DMS114 treated with DMSO at 0.1 percent for 48 hours (cell line): ENCODE data around the gene SLC25A38.
"Not testable (repeated sequence)": the region's sequence is repeated elsewhere in the genome, so short reads cannot be mapped to it uniquely, and the experiment has no call there.

Experiments
- DNase-seq: peaks from one replicate; lab custom pipeline; 2025; ENCODE audit not compliant: unreplicated experiment; lab: John Stamatoyannopoulos, UW

The SLC25A38 gene, protein sequence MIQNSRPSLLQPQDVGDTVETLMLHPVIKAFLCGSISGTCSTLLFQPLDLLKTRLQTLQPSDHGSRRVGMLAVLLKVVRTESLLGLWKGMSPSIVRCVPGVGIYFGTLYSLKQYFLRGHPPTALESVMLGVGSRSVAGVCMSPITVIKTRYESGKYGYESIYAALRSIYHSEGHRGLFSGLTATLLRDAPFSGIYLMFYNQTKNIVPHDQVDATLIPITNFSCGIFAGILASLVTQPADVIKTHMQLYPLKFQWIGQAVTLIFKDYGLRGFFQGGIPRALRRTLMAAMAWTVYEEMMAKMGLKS

DNA sequence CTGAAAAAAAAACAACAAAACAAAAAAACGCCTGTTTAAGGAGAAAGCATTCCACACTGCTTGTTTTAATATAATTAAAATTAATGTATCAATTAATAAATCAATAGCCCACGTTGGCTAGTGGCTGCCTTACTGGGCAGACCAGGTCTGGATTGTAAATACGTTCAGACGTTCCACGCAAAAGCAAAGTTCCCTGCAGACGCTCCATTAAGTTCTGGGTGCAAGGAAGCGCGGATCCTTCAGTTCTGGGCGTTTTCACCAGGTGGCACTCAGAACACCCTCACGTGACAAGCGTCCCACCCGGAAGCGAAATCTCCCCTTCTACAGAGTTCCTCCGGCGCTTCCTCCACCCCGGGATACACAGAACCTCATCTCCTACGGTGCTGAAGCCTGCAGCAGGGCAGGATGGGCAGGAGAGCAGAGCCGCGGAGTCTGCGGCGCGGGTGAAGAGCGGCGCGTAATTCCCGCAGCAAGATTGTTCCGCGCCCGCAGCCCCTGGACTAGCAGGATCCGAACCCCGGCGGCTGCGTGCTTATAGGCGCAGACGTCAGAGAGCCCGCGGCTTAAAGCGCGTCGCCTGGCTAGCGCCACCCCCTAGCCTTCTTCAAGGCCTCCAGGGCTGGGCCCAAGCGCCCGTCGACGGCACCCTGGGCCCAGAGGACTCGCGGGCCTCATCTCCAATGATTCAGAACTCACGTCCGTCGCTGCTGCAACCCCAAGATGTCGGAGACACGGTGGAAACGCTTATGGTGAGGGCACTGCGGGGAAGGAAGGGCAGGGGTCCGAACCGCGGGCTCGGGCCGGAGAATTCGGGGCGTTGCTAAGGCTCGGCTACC, at the start of gene SLC25A38:
Gene SLC25A38, plus strand, starts transcription at position 326 of the 836 bp plus-strand sequence. Its CDS starts 355 bp downstream, at position 681.
- DNase-seq: no peak

DNA sequence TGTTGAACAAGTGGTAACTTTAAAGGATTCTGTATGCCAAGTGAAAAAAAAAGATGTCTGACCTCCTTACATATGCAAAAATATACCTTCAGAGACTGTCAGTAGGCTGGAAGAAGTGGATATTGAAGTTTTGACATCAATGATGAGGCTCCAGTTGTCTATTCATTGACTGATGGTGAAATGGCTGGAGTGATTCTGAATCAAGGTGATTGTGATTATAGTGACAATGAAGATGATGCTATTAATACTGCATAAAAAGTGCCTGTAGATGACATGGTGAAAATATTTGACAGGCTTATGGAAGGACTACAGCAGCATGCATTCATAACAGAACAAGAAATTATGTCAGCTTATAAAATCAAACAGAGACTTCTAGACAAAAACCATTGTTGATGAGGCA, 49.6 kb upstream of the SLC25A38 start:
- DNase-seq: no peak

DNA sequence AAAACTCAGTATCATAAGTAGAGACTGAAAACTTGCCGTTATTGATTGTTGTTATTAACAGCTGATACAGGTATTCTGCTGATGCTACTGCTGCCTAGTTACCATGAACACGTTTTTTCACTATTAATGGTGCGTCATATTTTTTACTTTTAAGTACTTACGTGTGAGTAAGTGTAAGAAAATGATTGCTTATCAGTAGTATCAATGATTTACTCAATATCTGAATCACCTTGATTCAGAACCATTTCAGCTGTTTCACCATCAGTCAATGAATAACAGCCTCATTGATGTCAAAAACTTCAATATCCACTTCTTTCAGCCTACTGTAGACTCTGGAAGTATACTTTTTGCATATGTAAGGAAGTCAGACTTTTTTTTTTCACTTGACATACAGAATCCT, 49.0 kb upstream of the SLC25A38 start:
- DNase-seq: no peak

DNA sequence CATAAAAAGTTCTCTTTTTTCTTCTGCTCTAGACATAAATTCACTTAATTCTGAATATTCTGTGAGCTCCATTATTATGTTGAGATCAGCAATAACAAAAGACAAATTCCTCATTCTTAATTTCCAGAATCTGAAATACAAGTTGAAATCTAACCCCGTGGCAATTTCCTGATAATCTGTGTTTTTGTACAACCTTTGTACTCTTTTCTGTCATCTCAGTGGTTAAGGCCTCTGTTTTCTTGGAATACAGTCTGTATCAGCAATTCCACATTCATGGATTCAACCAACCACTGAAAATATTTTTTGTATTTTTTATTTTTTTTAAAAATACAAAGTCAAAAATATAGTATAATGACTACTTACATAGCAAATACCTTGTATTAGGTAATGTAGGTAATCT, 45.0 kb upstream of the SLC25A38 start:
- no peak for DNase-seq

DNA sequence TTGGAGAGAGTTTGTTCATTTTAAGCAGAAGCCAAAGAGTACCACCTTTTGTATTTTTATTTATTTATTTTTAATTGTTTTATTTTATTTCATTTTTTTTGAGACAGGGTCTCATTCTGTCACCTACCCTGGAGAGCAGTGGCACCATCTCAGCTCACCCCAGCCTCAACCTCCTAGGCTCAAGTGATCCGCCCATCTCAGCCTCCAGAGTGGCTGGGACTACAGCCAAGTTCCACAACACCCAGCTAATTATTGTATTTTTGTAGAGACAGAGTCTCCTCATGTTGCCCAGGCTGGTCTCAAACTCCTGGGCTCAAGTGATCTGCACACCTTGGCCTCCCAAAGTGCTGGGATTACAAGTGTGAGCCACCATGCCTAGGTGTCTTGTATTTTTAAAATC, 44.1 kb upstream of the SLC25A38 start:
- no peak for DNase-seq

DNA sequence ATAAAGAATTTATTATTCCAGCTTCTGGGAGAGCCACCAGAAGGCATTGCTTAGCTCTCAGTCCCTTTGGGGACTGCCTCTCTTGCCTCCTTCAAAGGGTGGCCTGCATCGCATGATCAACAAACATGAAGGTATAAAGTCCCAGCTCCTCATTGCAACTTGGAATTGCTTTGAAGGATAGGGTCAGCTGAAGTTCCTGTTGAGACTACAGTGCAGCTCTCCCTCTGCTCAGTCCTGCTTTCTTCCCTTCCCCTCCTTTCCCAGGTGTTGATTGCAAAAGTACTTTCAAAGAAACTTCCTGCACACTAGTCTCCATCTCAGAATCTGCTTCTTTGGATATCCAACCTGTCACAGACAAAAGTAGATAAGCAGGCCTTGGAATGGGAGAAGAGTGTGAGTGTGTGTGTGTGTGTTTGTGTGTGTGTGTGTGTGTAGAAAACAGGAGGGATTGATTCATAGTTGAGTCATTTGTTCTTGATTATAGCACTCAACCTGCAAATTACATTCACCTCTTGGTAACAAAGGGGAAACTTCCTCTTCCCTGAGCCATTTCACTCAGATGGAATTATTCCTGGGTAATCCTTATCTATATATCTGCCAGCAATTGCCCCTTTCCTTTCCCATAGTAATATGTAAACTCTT, 40.0 kb upstream of the SLC25A38 start:
- no peak for DNase-seq

DNA sequence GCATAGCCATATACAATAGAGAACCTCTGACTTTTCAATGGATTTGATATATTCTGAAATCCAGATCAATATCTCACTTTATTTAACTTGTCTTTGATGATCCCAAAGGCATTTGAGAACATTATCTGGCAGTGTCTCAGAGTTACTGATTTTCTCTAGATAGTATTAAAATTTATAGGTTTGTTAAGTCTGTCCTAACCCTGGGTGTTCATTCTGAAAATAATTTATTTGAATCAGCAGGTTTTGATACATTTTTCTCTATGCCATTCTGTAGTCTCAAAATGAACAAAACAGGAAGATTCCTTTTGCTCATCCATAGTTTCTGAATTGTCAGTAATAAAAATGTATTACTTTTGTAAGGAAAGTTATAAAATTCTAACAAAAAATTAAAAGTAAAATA, 39.4 kb upstream of the SLC25A38 start:
- DNase-seq: no peak

DNA sequence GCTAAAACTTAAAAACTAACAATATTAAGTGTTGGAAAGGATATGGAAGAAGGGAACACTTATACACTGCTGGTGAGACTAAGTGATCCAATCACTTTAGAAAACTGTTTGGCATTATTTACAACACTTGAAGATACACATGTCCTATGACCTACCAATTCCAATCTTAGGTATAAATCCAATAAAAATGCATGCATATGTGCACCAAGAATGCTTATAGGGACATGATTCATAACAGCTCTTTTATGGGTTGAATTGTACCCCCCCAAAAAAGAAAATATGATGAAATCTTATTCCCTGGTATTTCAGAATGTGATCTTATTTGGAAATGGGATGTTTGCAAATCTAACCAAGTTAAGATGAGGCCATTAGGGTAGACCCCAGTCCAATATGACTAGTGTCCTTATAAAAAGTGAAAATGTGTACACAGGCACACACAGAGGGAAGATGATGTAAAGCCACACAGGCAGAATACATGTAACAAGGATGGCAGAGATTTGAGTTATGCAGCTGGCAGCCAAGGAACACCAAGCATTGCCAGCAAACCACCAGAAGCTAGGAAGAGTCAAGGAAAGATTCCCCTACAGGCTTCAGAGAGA, 38.3 kb upstream of the SLC25A38 start:
- no peak for DNase-seq

DNA sequence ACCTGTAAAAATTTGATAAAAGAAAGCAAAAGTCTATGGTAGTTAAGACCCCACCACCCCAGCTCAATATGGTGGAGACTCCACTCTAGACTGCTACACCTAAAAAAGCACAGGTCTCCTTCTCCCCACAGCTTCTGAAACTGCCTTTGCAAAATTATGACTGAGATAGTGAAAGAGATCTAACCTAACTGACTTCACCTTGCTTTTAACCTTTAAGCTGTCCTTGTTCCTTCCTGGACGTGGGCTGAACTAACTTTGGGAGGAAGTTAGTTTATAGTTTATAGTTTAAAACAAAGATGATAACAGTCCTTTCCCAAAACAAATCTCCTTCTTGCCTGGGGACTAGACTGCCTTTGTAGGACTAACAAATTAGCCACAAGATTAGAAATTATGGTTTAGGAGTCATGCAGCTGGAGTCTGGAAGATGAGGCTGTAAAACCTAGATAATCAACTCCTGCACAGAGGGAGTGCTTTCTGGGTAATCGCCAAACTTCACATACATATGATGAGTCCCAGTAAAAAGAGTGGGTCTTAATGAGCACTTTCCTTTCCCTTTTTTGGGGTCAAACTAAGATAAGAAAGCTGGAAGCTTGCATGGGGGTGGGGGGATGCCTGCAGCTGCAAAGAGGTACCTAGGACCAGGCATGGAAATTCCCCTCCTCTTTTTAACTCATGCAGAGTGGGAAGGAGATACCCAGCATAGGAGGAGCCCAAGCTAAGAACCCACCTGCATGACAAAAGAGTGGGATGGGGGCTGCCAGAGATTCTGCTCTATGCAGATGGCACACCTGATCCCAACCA, 36.2 kb upstream of the SLC25A38 start:
- no peak for DNase-seq

DNA sequence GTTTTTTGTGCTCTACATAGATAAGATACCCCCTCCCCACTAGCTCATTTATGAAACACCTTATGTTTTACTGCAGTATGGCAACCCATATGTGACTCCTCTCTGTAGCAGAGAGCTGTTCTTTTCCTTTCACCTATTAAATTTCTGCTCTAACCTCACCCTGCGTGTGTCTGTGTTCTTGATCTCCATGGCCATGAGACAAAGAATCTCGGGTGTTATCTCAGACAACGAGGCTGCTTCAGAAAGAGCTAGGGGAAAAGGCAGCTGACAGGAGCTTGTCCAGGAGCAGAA, 35.6 kb upstream of the SLC25A38 start:
- DNase-seq: no peak

DNA sequence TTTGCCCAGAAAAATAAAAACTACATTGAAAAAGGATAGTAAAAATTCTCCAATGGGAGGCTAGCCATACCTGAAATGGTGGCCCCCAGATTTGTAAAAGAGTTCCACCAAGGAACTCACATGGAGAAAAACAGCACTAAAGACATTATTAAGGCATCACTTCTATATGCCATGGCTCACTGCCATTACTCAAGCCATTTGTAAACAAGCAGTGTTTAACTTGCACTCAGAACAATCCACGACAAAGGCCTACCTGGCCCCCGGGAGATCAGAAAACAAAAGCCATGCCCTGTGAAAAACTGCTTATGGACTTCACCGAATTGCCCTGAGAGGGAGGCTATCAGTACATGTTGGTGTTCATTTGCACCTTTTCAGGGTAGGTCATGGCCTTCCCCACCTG, 34.1 kb upstream of the SLC25A38 start:
- DNase-seq: no peak

DNA sequence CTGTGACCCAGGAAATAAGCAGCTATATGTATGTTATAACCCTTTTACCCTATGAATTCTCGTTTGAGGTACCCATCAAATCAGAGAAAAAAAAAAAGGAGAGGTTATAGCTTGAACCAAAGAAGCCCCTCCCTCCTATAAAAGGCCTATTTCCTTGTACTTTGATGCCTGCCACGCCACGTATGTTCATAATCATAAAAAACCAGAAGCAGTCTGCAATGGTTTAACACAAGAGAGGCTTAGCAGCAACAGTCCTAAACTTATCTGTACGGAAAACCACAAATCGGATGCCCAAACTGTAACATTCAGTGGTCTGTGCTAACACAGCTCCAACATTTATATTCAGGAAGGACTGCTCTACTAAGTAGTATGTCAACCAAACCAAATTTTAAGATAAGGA, 32.5 kb upstream of the SLC25A38 start:
- no peak for DNase-seq

DNA sequence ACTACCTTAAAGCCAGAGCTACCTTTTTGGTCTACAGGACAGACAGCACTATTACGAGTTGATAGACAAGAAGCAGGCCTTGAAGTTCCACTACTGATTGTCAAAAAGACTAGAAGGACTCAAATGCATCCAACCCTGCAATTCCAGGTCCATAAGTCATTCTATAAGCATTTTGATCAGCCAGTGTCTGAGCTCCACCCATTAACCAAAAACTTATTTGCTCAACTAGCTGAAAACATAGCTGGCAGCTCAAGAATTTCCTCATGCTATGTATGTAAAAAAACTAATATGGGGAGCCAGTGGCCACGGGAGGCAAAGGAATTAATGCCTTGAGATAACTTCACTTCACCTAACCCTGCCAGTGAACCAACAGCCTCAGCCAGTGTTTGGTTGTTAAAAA, 32.0 kb upstream of the SLC25A38 start:
- not testable (repeated sequence) for DNase-seq

DNA sequence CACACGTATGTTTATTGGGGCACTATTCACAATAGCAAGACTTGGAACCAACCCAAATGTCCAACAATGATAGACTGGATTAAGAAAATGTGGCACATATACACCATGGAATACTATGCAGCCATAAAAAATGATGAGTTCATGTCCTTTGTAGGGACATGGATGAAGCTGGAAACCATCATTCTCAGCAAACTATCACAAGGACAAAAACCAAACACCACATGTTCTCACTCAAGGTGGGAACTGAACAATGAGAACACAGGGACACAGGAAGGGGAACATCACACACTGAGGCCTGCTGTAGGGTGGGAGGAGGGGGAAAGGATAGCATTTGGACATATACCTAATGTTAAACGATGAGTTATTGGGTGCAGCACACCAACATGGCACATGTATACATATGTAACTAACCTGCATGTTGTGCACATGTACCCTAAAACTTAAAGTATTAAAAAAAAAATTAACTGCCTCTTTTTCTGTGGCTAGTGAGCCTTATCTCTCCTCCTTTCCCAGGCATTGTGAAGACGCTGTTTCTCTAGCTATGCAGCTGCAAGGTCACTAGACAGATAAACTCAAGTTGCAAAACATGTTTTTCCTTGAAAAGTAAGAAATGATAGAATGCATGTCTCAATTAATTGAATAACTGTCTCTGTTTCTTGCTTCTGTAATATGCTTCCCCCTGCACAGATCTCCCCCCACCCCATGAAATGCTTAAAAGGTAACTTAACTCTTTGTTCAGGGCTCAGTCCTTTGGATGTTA, 29.8 kb upstream of the SLC25A38 start:
- DNase-seq: not testable (repeated sequence)

DNA sequence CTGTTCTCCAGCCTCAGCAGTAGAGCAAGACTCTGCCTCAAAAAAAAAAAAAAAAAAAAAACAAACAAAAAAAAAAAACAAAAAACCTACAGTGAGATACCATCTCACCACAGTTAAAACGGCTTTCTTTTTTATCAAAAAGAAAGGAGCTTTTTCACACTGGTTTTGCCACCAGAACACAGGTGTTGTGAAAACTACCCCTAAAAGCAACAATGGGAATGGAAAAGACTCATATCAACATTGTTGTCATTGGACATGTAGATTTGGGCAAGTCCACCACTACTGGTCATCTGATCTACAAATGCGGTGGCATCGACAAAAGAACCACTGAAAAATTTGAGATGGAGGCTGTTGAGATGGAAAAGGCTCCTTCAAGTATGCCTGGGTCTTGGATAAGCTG, 24.8 kb upstream of the SLC25A38 start:
- no peak for DNase-seq

DNA sequence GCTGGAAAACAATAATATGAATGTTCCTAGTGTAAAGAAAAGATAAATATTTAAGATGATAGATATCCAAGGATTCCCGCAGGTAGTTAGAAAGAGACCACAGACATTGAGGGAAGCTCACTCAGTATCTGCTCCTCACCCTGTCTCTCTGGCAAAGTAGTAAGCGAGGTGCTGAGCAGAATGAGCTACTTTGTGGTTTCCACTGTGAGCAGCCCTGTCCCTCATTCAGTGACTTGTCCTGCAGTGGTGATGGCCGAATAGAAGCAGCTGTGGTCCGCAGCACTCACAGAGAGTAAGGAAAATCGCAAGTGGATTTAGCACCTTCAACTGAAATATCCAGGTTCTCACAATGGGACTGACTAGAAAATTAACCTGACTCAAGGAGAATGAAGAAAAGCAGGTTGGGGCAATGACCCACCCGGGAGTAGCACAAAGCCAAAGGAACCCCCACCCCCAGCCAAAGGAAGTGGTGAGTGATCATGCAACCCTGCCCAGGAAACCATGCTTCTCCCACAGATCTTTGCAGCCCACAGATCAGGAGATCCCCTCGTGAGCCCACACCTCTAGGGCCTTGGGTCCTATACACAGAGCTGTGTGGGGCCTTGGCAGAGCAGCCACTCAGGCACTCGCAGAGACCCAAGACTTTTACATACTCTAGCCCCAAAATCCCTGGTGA, 21.8 kb upstream of the SLC25A38 start:
- no peak for DNase-seq

DNA sequence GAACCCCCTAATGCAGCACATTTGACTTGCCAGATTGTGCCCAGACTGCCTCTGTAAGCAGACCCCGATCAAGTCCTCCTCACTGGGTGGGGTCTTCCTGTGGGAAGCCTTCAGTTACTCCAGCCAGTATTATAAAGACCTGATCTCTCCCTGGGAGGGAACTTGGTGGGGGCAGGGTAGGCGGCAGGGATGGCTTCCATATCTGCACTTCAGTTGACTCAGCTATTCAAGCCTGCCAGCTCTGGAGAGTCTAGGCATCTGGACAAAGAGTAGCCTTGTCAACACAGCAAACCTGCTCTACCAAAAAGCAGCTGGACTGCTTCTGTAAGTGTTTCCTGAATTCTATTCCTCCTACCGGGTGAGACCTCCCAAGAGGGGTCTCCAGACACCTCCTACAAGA, 21.0 kb upstream of the SLC25A38 start:
- no peak for DNase-seq

DNA sequence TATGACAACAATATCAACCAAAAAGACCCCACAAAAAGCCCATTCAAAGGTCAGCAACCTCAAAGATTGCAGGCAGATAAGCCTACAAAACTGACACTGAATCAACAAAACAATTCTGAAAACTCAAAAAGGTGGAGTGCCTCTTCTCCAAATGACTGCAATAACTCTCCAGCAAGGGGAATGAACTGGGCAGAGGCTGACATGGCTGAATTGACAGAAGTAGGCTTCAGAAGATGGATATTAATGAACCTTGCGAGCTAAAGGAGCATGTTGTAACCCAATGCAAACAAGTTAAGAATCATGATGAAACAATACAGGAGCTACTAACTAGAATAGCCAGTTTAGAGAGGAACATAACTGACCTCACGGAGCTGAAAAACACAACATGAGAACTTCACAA, 20.4 kb upstream of the SLC25A38 start:
- DNase-seq: no peak

DNA sequence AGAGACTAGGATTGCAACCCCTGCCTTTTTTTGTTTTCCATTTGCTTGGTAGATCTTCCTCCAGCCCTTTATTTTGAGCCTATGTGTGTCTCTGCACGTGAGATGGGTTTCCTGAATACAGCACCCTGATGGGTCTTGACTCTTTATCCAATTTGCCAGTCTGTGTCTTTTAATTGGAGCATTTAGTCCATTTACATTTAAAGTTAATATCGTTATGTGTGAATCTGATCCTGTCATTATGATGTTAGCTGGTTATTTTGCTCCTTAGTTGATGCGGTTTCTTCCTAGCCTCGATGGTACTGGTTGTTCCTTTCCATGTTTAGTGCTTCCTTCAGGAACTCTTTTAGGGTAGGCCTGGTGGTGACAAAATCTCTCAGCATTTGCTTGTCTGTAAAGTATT, 12.7 kb upstream of the SLC25A38 start:
- DNase-seq: not testable (repeated sequence)

DNA sequence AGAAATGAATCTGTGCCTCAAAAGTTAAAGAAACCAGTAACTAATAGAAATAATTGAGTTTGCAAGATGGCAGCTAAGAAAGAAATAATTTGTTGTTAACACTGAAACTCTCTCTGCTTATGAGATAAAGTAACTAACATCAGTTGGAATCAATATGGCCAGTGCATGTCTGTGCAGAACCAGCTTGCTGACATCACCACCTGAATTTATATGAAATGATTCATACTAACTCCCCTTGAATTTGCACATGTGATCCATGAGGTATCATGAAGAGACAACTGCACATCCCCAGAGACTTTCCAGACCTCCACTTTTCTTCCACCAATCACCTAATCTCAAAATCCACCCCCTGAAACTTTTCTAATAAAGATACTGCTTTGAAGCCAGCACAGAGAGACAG, 10.3 kb upstream of the SLC25A38 start:
- DNase-seq: no peak
